Brain microvascular endothelial cell (primary cell): Measurements from ENCODE around the gene ZNHIT1.

ENCODE experiments used
- DNase-seq: peaks from one replicate; pipeline ENCODE4 v3.0.0-alpha.2; 2020
- H3K27ac ChIP-seq: fragments of 250-450 bp; sonication (Bioruptor Pico); 2 replicates; pipeline ENCODE4 v1.5.1; 2020; ENCODE audit warnings: mild to moderate bottlenecking, moderate library complexity
- H3K27me3 ChIP-seq: fragments of 250-450 bp; sonication (Bioruptor Pico); replicated peaks from 2 replicates; pipeline ENCODE4 v1.5.1; 2020; ENCODE audit warnings: mild to moderate bottlenecking
- H3K36me3 ChIP-seq: fragments of 250-450 bp; sonication (Bioruptor Pico); replicated peaks from 2 replicates; pipeline ENCODE4 v1.5.1; 2020; ENCODE audit warnings: mild to moderate bottlenecking
- H3K4me3 ChIP-seq: 2 replicates; pipeline ENCODE4 v1.5.1; 2011; ENCODE audit warnings: low read depth, mild to moderate bottlenecking, control low read depth, low read length, moderate library complexity
- CTCF ChIP-seq: IDR thresholded peaks from 2 replicates; pipeline ENCODE4 v1.5.1; 2011; ENCODE audit warnings: low read depth, mild to moderate bottlenecking, moderate library complexity, low read length, control low read depth, inconsistent platforms; ENCODE audit errors: missing control alignments
- in situ Hi-C: cut with HindIII; loops from 2 replicates; pipeline ENCODE4 v1.10.0; 2017; ENCODE audit warnings: low sequenced_read_pairs, low pct_ligation_motif_present

ZNHIT1 gene

DNA sequence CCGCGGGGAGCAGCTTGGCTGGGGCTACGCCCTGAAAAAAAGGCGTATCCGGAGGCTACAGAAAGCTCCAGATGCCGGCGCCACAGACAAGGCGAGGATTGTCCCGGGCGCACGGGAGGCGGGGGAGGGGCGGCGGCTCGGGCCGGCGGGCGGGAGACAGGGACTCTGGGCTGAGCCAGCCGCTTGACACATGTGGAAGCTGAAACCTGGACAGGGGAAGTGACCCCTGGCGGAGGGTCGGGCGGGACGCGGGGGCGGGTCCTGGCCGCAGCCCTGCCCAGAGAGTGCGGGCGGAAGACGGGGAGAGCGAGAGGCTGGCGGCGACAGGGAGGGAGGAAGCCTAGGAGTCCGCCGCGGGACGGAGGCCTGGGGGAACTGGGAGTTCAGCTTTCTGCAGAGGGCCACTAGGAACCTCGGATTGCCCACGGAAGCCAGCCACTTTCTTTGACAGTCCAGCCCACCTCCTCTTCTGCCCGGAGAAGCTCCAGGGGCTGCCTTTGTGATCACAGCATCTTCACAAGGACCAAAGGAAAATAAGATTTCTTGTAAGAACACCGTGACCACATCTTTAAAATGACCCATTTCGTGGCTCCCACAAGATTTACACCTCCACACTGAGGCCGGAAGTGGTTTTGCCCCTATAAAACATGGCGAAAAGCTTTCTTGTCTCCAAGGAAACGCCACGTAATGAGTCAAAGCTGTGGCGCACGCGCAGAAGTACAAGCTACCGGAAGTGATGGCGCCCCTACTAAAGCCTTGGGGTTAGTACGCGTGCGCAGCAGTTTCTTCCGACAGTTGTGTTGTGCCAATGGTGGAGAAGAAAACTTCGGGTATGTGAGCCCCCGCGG is at the start of gene ZNHIT1, which contains the start of gene PLOD3:
Gene ZNHIT1, plus strand, starts transcription at position 778 of the 848 bp plus-strand sequence. Its CDS starts 31 bp downstream, at position 809.
Gene PLOD3, minus strand, starts transcription at position 194 of the 848 bp plus-strand sequence. CDS start 307 bp downstream, outside the sequence.
- Histone ChIP-seq H3K36me3 (peaks cover 16% of the 10 kb centered on the region), H3K4me3 (peak within 1 kb of the TSS; percentile 76), H3K27me3 (no peaks in the 10 kb centered on the region), H3K27ac (peak within 1 kb of the TSS; percentile 84)
- peak; percentile 97 for DNase-seq
- in situ Hi-C loops = no loop called here
- TF ChIP-seq CTCF = peak; percentile 6

DNA sequence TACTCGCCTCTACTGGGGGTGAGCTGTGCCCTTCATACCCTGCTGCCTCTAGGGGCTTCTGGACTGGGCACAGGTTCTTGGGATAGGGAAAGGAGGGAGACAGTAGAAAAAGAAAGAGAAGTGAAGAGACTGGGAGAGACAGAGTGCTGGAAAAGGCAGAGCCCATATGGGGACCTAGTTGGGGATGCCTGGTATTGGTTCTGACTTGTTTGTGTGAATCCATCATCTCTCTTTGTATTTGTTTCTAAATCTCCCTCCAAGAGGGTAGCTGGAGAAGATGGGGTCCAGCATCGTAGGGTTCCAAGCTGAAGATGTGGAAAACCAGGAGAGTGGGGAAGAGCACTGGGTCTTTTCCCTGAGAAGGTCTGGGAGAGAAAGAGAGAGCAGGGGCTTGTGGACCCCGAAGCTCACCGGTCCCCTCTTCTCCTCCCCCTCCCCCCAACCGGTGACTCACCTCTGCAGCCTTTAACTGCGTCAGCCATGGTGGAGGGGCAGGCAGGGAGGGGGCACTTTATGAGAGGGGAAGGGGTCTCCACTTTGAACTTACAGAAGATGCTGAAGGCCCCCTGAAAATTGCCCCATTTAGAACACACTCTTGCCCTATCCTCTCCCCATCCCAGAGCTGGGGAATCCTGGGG is 49.4 kb upstream of the ZNHIT1 start:
- Histone ChIP-seq H3K27me3 (peaks cover 63% of the 10 kb centered on the region), H3K36me3 (no peaks in the 10 kb centered on the region), H3K4me3 (no peak overlapping the region), H3K27ac (no peak overlapping the region)
- no peak for DNase-seq
- in situ Hi-C loops = loop anchor here (25.0 kb wide), 1 partner anchor 119 kb away; no protein-coding TSS in a partner anchor
- no peak for TF ChIP-seq CTCF

DNA sequence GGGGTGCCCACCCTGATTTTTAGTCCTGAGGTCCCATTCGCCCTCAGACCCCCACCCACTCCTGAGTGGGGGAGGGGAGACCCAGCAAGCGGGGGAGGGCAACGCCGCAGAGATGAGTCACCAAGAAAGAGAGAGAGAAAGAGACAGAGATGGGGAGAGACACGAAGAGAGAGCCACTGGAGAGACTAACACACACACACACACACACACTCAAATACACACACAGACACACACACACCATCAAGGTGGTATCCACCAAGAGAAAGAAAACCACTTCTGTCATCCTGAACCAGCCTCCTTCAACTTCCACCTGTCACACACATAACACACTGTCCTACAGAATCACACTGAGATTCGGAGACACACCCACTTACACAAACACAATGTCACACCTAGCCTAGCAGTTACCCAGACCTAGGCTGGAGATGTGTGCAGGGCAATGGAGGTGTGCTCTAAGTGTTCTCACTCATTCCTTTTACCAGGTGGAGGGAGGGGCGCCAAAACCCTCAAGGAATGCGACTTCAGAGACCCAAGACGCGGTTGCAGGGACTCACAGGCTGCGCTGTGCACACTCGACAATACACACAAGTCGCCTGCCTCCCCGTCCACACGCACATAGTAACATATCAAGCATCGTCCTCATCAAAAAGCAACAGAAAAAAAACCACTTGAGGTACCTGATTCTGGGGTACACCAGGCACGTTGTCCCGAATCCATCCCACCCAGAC is 48.7 kb upstream of the ZNHIT1 start:
- no peak overlapping the region for H3K27ac ChIP-seq
- no peak for DNase-seq
- no peak overlapping the region for H3K4me3 ChIP-seq
- H3K36me3 ChIP-seq = no peaks in the 10 kb centered on the region
- H3K27me3 ChIP-seq = peaks cover 64% of the 10 kb centered on the region
- no peak for TF ChIP-seq CTCF
- in situ Hi-C loops = loop anchor here (25.0 kb wide), 1 partner anchor 118 kb away; no protein-coding TSS in a partner anchor

- Histone ChIP-seq H3K36me3 (no peaks in the 10 kb centered on the region), H3K27ac (no peak overlapping the region), H3K4me3 (no peak overlapping the region), H3K27me3 (peaks cover 65% of the 10 kb centered on the region)
- peak; percentile 49 for DNase-seq
- peak; percentile 97 for TF ChIP-seq CTCF
- in situ Hi-C loops = loop anchor here (25.0 kb wide), 1 partner anchor 117 kb away; no protein-coding TSS in a partner anchor
Observed at GRCh38 chr7:101169838-101170551, 48.0 kb upstream of the ZNHIT1 start.

- H3K36me3 ChIP-seq = no peaks in the 10 kb centered on the region
- peaks cover 64% of the 10 kb centered on the region for H3K27me3 ChIP-seq
- in situ Hi-C loops = loop anchor here (25.0 kb wide), 1 partner anchor 116 kb away; no protein-coding TSS in a partner anchor
- no peak for DNase-seq
- H3K4me3 ChIP-seq = no peak overlapping the region
- H3K27ac ChIP-seq = no peak overlapping the region
- no peak for TF ChIP-seq CTCF
Observed at GRCh38 chr7:101170617-101171441, 47.1 kb upstream of the ZNHIT1 start.
